ENCODE measurements around the gene EML1. TPM values are rescaled to one million over a fixed set of nuclear protein-coding genes. Genes with fewer than 3 reads are reported as not detected.
"Not testable (repeated sequence)": the region's sequence is repeated elsewhere in the genome, so short reads cannot be mapped to it uniquely, and the experiment has no call there.

The EML1 gene
- total RNA-seq, 1 donor from 2014 or later, result 17.9 TPM

GRCh38 chr14:99755068-99755405 is 38.2 kb upstream of the EML1 start:
- DNase-seq (ENCODE audit: low read depth in 2 of 2), result no peak

- peak; percentile 90 to 95 for DNase-seq (ENCODE audit: low read depth in 2 of 2)
These were observed 37.3 kb upstream of the EML1 start for GRCh38 chr14:99755629-99756603.

GRCh38 chr14:99756796-99757195 is 36.4 kb upstream of the EML1 start:
- DNase-seq (ENCODE audit: low read depth in 2 of 2), result peak; percentile 50 to 65

- DNase-seq (ENCODE audit: low read depth in 2 of 2), result peak in 1 of 2 donors; percentile 94
These were observed 35.7 kb upstream of the EML1 start for GRCh38 chr14:99757331-99758070.

- DNase-seq (ENCODE audit: low read depth in 2 of 2), result peak in 1 of 2 donors; percentile 88
These were observed 34.9 kb upstream of the EML1 start for GRCh38 chr14:99758121-99758821.

- DNase-seq (ENCODE audit: low read depth in 2 of 2), result no peak
These were observed 34.2 kb upstream of the EML1 start for GRCh38 chr14:99758872-99759545.

- peak; percentile 57 to 74 for DNase-seq (ENCODE audit: low read depth in 2 of 2)
These were observed 33.7 kb upstream of the EML1 start for GRCh38 chr14:99759546-99759925.

- DNase-seq (ENCODE audit: low read depth in 2 of 2), result no peak
These were observed 32.4 kb upstream of the EML1 start for GRCh38 chr14:99760817-99761216.

GRCh38 chr14:99762911-99763310 is 30.3 kb upstream of the EML1 start:
- DNase-seq (ENCODE audit: low read depth in 2 of 2), result not testable (repeated sequence)

GRCh38 chr14:99763527-99764221 is 29.5 kb upstream of the EML1 start:
- no peak for DNase-seq (ENCODE audit: low read depth in 2 of 2)

- DNase-seq (ENCODE audit: low read depth in 2 of 2), result no peak
These were observed 28.9 kb upstream of the EML1 start for GRCh38 chr14:99764222-99764706.

GRCh38 chr14:99768381-99768780 is 24.8 kb upstream of the EML1 start:
- no peak for DNase-seq (ENCODE audit: low read depth in 2 of 2)

- DNase-seq (ENCODE audit: low read depth in 2 of 2), result no peak
These were observed 24.1 kb upstream of the EML1 start for GRCh38 chr14:99769123-99769522.

GRCh38 chr14:99769799-99770198 is 23.4 kb upstream of the EML1 start:
- DNase-seq (ENCODE audit: low read depth in 2 of 2), result no peak

GRCh38 chr14:99772371-99773283 is 20.6 kb upstream of the EML1 start:
- DNase-seq (ENCODE audit: low read depth in 2 of 2), result no peak

- DNase-seq (ENCODE audit: low read depth in 2 of 2), result no peak
These were observed 19.4 kb upstream of the EML1 start for GRCh38 chr14:99773521-99774497.

- DNase-seq (ENCODE audit: low read depth in 2 of 2), result peak in 1 of 2 donors; percentile 27
These were observed 18.5 kb upstream of the EML1 start for GRCh38 chr14:99774556-99775307.

- DNase-seq (ENCODE audit: low read depth in 2 of 2), result no peak
These were observed 17.9 kb upstream of the EML1 start for GRCh38 chr14:99775351-99775750.

Data from lung microvascular endothelial cell (primary cell).